ENCODE measurements around the gene LIN9.

Gene LIN9

GRCh38 chr1:226318471-226318870 is 9.5 kb upstream of the LIN9 start:
- no peak for DNase-seq

- DNase-seq, result no peak
Observed at GRCh38 chr1:226314055-226314454, 5.1 kb upstream of the LIN9 start.

- DNase-seq, result no peak
Observed at GRCh38 chr1:226312065-226312464, 3.1 kb upstream of the LIN9 start.

GRCh38 chr1:226311376-226311775 is 2.4 kb upstream of the LIN9 start:
- no peak for DNase-seq

GRCh38 chr1:226310637-226311195 is 1.8 kb upstream of the LIN9 start:
- no peak for DNase-seq

- no peak for DNase-seq
Observed at GRCh38 chr1:226310245-226310540, 1.2 kb upstream of the LIN9 start.

- DNase-seq, result peak; percentile 89
Observed at GRCh38 chr1:226309398-226310244, 657 bp upstream of the LIN9 start.

GRCh38 chr1:226308166-226308722 is 720 bp downstream of the LIN9 start:
- DNase-seq, result peak; percentile 65

GRCh38 chr1:226306425-226306824 is 2.5 kb downstream of the LIN9 start:
- DNase-seq, result no peak

- no peak for DNase-seq
Observed at GRCh38 chr1:226305184-226305583, 3.8 kb downstream of the LIN9 start.

- no peak for DNase-seq
Observed at GRCh38 chr1:226304291-226304955, 4.5 kb downstream of the LIN9 start.

- DNase-seq, result no peak
Observed at GRCh38 chr1:226302731-226303130, 6.2 kb downstream of the LIN9 start.

GRCh38 chr1:226296911-226297310 is 12.1 kb downstream of the LIN9 start:
- DNase-seq, result no peak

- DNase-seq, result no peak
Observed at GRCh38 chr1:226293553-226293920, 15.4 kb downstream of the LIN9 start.

- DNase-seq, result no peak
Observed at GRCh38 chr1:226292874-226293552, 16.0 kb downstream of the LIN9 start.

GRCh38 chr1:226287587-226287986 is 21.4 kb downstream of the LIN9 start:
- DNase-seq, result peak; percentile 54

- no peak for DNase-seq
Observed at GRCh38 chr1:226281058-226281457, 27.9 kb downstream of the LIN9 start.

- DNase-seq, result no peak
Observed at GRCh38 chr1:226279498-226279897, 29.5 kb downstream of the LIN9 start.

GRCh38 chr1:226277897-226278296 is 31.1 kb downstream of the LIN9 start:
- no peak for DNase-seq

GRCh38 chr1:226276987-226277386 is 32.0 kb downstream of the LIN9 start:
- no peak for DNase-seq

GRCh38 chr1:226276077-226276682 is 32.8 kb downstream of the LIN9 start:
- no peak for DNase-seq

- no peak for DNase-seq
Observed at GRCh38 chr1:226274138-226274537, 34.8 kb downstream of the LIN9 start.
